GM18511 (cell line): ENCODE results near the gene DCLK1.

Source experiments
- ATAC-seq: cut with Tn5 transposase; IDR thresholded peaks from one replicate; pipeline ENCODE4 v1.9.1; 2021; ENCODE audit warnings: mild to moderate bottlenecking, moderate library complexity; ENCODE audit not compliant: unreplicated experiment

DCLK1 gene

GRCh38 chr13:35765941-35766340 lies 365.2 kb downstream of the DCLK1 start:
- ATAC-seq, result no peak

GRCh38 chr13:35765366-35765765 lies 365.8 kb downstream of the DCLK1 start:
- ATAC-seq, result no peak

GRCh38 chr13:35764326-35765015 lies 366.7 kb downstream of the DCLK1 start:
- no peak for ATAC-seq

GRCh38 chr13:35763782-35764123 lies 367.4 kb downstream of the DCLK1 start:
- no peak for ATAC-seq

GRCh38 chr13:35763060-35763781 lies 368.0 kb downstream of the DCLK1 start:
- ATAC-seq, result no peak

- no peak for ATAC-seq
Measured at GRCh38 chr13:35761440-35762252, 369.5 kb downstream of the DCLK1 start.

GRCh38 chr13:35760735-35761281 lies 370.4 kb downstream of the DCLK1 start:
- no peak for ATAC-seq

GRCh38 chr13:35747594-35747993 lies 383.6 kb downstream of the DCLK1 start:
- no peak for ATAC-seq

- ATAC-seq, result no peak
Measured at GRCh38 chr13:35744566-35745178, 386.5 kb downstream of the DCLK1 start.

- no peak for ATAC-seq
Measured at GRCh38 chr13:35744144-35744543, 387.0 kb downstream of the DCLK1 start.

GRCh38 chr13:35743165-35743564 lies 388.0 kb downstream of the DCLK1 start:
- ATAC-seq, result no peak

- no peak for ATAC-seq
Measured at GRCh38 chr13:35741657-35742056, 389.5 kb downstream of the DCLK1 start.

- ATAC-seq, result no peak
Measured at GRCh38 chr13:35736876-35737275, 394.3 kb downstream of the DCLK1 start.

GRCh38 chr13:35733827-35734226 lies 397.4 kb downstream of the DCLK1 start:
- ATAC-seq, result no peak

- no peak for ATAC-seq
Measured at GRCh38 chr13:35732565-35732964, 398.6 kb downstream of the DCLK1 start.

GRCh38 chr13:35731471-35731870 lies 399.7 kb downstream of the DCLK1 start:
- no peak for ATAC-seq

- ATAC-seq, result no peak
Measured at GRCh38 chr13:35729926-35730627, 401.1 kb downstream of the DCLK1 start.

GRCh38 chr13:35727881-35728280 lies 403.3 kb downstream of the DCLK1 start:
- ATAC-seq, result no peak

- no peak for ATAC-seq
Measured at GRCh38 chr13:35724446-35724845, 406.7 kb downstream of the DCLK1 start.

GRCh38 chr13:35723821-35724220 lies 407.4 kb downstream of the DCLK1 start:
- no peak for ATAC-seq
